A204.1 (cell line): ENCODE data around the gene KCTD17.
"Not testable (repeated sequence)": the region's sequence is repeated elsewhere in the genome, so short reads cannot be mapped to it uniquely, and the experiment has no call there.

ENCODE experiments used
- FAIRE-seq: peaks from 2 replicates; lab custom pipeline; 2012; peaks lifted over from hg19 to GRCh38; lab: Jason Lieb, UNC

The KCTD17 gene

GRCh38 chr22:37061611-37062375 is 10.3 kb downstream of the KCTD17 start:
- FAIRE-seq = no peak

DNA sequence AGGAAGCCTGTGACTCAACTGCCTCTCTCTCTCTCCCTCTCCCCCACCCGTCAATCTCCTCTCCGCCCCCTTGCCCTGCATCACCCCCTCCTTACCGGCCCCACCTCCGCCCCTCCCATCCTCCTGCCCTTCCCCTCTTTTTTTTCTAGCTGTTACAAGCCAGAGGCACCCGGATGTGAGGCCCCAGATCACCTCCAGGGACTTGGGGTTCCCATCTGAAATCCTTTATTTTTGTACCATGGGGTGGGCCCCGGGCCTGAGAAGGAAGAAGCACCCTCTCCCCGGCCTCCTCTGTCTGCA is 10.8 kb downstream of the KCTD17 start:
- no peak for FAIRE-seq

- FAIRE-seq = no peak
Measured at GRCh38 chr22:37062702-37063381, 11.3 kb downstream of the KCTD17 start.

GRCh38 chr22:37063431-37064420 is 12.2 kb downstream of the KCTD17 start:
- no peak for FAIRE-seq

GRCh38 chr22:37064553-37064952 is 13.0 kb downstream of the KCTD17 start:
- FAIRE-seq = no peak

- no peak for FAIRE-seq
Measured at GRCh38 chr22:37065180-37065579, 13.6 kb downstream of the KCTD17 start.

DNA sequence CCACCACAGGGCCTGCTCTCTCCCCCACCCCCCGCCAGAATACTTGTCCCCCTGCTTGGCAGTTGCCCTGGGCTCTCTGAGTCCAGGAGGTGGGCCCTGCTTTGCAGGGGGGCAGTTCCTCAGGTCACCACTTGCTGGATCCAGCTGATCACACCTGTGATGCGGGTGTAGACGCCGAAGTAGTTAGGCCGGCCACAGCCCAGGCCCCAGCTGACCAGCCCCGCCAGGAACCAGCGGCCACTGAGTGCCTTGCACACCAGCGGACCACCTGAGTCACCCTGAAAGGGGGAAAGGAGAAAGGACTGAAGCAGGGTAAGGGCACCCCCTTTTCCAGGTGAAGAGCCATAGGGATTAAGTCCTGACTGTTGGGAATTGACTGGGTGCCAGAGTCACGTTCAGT is 14.4 kb downstream of the KCTD17 start:
- no peak for FAIRE-seq

GRCh38 chr22:37067428-37067827 is 15.9 kb downstream of the KCTD17 start:
- FAIRE-seq = no peak

GRCh38 chr22:37068859-37069258 is 17.3 kb downstream of the KCTD17 start:
- FAIRE-seq = no peak

- no peak for FAIRE-seq
Measured at GRCh38 chr22:37069319-37069718, 17.8 kb downstream of the KCTD17 start.

GRCh38 chr22:37069719-37070118 is 18.2 kb downstream of the KCTD17 start:
- FAIRE-seq = no peak

DNA sequence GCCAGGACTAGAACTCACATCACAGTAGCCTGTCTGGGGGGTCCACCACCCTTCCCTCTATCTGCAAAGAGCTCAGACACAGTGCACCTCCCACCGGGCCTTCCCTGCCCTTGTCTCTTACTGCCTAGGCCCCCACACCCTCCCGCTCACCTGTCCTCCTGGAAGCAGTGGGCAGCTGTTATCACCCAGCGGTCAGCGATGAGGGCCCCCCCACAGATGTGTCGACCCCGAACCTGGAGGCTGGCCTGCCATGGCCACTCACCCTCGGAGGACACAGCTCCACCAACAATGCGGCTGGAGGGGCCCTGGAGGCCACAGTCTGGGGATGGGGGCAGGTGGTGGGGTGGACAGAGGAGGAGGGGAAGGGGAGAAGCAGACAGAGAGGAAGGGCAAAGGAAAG is 18.8 kb downstream of the KCTD17 start:
- FAIRE-seq = no peak

DNA sequence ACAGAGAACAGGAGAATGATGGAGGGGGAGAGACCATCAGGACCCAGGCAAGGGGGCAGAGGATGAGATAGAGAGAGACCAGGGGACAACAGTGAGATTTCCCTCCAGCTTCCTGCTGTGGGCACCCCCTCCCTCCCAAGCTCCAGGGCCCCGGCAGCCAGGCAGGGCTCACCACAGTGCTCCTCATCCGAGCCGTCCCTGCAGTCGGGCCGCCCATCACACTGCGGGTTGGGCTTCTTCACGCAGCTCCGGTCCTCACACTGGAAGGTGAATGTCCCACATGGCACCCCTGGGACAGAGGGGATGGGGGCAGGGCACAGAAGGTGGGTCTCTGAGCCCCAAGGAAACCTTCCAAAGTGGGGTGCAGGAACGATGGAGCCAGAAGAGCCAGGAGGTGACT is 19.2 kb downstream of the KCTD17 start:
- no peak for FAIRE-seq

GRCh38 chr22:37071850-37072592 is 20.5 kb downstream of the KCTD17 start:
- not testable (repeated sequence) for FAIRE-seq

- no peak for FAIRE-seq
Measured at GRCh38 chr22:37072673-37073072, 21.1 kb downstream of the KCTD17 start.

DNA sequence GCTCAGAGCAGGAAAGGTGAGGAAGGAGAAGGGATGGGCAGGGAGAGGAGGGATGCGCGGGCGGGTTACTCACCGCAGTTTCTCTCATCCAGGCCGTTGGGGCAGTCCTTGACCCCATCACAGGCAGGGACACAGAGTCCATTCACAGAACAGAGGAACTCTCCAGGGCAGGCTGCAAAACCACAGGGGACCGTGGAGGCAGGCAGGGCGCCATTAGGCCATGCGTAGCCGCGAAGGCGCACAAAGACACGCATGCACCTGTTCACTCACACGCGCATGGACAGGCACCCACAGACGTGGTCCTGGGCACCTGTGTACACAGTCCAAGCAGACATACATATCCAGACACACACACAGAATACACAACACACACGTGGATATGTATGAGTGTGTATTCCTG is 23.0 kb downstream of the KCTD17 start:
- FAIRE-seq = no peak

GRCh38 chr22:37075046-37075445 is 23.5 kb downstream of the KCTD17 start:
- FAIRE-seq = no peak

DNA sequence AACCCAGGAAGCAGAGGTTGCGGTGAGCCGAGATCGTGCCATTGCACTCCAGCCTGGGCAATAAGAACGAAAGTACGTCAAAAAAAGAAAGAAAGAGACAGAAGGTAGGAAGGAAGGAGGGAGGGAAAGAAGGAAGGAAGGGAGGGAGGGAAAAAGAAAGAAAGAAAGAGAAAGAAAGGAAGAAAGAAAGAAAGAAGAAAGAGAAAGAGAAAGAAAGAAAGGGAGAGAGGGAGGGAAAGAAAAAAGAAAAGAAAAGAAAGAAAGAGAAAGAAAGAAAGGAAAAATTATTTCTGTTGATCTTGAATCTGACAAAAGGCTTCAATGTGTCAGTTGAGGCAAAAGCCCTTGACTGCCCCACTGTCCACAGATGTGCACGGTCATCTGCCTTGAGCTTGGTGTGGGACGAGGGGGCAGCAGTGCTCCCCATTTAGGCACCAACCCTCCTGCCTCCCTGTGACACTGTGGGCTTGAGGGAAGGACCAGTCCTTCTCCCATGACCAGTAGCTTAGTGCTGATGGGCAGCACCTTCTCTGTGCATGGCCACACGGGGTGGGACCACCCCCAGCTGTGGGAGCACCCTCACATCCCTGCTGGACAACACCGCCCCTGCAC is 24.4 kb downstream of the KCTD17 start:
- no peak for FAIRE-seq

DNA sequence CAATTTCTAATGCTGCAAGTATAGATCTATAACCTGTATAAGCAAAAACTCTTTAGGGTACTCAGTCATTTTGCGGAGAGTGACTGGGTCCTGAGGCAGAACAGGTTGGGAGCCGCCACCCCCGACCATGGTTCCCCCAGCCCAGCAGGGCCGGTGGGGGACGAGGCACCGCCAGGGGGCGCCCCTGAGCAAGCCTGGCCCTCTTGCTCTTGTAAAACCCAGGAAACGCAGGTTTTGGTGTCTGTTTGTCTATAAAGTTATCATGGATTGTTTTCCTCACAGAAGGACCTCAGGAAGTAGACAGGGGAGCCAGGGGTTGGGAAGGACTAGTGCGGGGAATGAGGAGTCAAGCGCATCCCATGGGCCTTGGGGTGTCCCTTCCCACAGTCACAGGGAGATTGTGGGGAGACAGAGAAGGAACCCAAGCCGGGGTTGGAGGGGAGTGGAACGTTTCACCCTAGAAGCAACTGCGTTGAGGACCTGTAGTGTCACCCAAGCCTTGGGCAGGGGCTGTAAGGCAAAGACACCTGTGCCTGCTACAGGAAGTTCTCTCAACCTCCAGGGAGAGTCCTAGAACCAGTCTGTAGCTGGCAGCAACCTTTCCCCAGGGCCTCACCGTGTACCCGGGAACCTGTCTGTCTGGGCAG is 26.4 kb downstream of the KCTD17 start:
- FAIRE-seq = no peak

DNA sequence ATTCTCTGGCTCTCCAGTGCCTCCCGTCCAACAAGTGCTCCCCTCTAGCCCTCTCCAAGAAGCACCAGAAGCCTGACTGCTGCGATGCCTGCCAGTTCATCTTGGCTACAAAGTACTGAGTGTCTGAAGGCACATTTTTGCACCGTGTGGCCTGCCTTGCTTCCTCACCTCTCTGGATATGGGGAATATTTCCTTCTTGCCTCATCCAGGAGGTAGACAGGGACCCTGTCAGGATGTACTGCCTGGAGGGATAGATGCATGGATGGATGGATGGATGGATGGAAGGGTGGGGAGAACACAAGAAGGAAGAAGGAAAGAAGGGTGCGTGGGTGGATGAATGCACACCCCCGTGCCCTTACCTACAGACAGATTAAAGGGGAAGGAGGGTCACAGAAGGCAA is 27.6 kb downstream of the KCTD17 start:
- FAIRE-seq = no peak

DNA sequence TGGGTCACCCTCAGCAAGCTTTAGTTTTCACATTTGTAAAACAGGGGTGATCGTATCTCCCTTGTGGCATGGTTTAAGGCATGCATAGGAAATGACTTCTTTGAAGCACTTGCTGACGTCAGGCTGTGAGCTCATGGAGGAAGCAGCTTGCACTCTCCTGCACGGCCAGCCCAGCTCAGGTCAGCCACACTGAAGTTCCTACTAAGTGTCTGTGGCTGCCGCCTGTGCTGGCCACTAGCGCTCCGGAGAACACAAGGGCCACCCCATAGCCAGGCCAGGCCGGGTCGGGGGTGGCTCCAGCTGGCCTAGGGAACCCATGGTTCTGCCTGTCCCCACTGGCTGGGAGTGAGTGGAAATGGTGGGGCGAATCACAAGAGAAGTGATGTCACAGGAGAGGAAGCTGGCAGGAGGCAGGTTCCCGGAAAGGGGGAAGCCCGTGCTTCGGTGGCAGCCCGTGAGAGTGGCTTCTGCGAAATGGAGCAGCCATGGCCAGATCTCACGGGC is 28.2 kb downstream of the KCTD17 start:
- FAIRE-seq = no peak
